ENCODE results near the gene MAP7D1.

The MAP7D1 gene

GRCh38 chr1:36128126-36128904 is 27.6 kb upstream of the MAP7D1 start:
- DNase-seq: no peak

GRCh38 chr1:36128905-36129206 is 27.1 kb upstream of the MAP7D1 start:
- DNase-seq: no peak

DNA sequence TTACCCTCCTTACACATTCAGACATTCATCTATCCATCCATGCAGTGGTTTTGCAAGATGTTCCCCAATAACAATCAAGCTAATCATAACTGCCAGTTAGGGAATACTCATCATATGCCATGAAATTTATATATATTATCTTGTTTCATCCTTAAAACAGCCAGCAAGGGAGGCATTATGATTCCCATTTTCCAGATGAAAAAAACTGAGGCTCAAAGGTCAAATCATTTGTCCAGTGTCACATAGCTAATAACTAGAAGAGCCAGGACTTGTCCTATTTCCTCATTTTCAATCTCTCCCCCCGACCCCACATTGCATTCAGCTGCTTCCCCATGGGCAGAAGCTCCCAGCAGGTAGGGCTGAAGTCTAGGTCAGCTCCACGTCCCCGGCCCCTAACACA is 23.9 kb upstream of the MAP7D1 start:
- no peak for DNase-seq

- DNase-seq: no peak
Observed at GRCh38 chr1:36133484-36133883, 22.5 kb upstream of the MAP7D1 start.

DNA sequence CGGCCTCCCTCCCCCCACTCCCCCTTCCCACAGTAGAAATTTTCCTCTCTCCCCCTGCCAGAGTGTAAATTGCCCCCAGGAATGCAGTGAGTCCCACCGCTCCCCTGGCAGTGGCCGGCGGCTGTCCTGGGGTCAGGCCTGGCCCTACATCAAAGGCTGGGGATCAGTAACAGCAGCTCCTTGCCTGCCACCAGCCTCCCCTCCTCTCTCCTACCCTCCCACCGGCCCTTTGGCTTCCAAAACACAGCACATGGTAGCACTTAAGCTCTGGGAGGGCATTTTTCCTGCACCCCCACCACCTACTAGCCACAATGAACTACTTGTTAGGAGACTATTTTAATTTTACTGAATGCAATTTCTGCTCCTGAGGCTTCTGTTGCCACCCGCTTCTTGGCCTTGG is 21.9 kb upstream of the MAP7D1 start:
- DNase-seq: no peak

DNA sequence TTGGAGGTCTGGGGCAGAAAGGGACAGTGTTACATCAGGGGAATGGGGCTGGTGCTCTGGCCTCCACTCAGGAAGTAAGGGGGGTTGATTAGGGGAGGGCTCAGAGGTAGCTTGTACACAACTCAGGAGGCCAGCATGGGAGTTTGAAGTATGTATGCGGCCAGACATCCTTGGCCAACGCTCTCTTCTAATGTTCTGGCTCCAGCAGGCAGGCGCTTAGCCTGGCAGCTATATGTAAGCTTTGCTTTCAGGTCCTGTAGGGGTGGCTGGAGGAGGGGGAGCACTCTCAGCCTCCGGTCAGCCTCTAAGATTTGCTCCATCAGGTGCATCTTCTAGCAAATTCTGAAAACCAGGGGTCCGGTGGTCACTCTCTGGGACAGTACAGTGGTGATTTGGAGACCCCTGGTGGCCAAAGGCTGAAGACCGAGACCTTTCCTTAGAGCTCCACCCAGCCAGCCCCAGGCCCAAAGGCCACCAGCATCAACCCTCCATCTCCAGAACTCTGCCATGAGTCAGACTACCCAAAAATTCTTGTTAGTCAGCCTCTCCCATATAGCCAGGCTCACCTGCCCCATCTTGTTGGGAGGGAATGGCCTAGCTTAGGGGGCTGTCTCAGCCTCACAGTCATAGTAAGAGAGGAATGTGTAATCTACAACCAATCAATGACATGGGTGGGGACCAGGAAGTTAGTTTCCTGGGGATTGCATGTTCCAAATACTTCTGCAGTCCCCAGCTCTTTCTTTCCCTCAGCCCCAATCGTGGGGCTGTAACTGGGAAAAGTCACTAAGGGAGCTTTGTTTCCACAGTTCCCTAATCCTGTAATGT is 21.2 kb upstream of the MAP7D1 start:
- DNase-seq: peak; percentile 27

GRCh38 chr1:36135330-36135667 is 20.7 kb upstream of the MAP7D1 start:
- no peak for DNase-seq

GRCh38 chr1:36135796-36136195 is 20.2 kb upstream of the MAP7D1 start:
- no peak for DNase-seq

GRCh38 chr1:36136535-36136934 is 19.4 kb upstream of the MAP7D1 start:
- DNase-seq: no peak

- DNase-seq: no peak
Observed at GRCh38 chr1:36137226-36137625, 18.7 kb upstream of the MAP7D1 start.

GRCh38 chr1:36137776-36138175 is 18.2 kb upstream of the MAP7D1 start:
- no peak for DNase-seq

DNA sequence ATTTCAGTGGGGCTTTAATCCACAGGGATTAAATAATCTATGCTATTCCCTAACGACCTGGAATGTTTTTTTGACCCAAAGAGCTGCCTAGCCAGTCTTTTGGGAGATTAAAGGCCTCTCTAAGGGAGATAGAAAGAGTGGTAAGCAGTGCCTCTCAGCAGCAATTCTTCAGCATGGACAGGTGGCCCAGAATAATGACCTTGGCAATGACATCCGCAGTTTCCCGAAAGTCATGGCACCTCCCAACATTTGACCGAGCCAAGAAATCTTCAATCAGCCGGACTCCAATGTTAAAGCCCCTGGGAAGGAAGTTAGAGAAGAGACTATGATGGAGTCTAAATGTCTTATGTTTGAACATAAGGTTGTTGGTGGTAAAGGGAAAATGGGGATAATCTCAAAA is 16.4 kb upstream of the MAP7D1 start:
- no peak for DNase-seq

DNA sequence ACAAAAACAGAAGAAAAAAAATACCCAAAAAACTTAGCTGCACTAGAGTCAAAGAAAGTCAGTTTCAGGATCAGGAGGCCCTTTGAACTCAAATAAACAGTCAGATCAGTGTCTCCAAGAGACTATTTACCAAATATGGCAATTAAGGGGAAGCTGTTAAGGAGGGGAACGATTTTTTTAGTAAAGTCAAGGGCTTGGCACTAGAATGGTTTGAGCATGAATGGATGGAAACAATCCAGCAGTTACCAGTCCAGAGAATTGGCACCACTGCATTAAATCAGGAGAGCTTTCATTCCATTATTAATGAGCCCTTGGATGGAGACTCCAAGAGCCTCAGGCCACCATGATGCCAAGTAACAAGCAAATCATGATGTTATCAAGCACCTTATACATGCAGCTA is 13.8 kb upstream of the MAP7D1 start:
- DNase-seq: no peak

DNA sequence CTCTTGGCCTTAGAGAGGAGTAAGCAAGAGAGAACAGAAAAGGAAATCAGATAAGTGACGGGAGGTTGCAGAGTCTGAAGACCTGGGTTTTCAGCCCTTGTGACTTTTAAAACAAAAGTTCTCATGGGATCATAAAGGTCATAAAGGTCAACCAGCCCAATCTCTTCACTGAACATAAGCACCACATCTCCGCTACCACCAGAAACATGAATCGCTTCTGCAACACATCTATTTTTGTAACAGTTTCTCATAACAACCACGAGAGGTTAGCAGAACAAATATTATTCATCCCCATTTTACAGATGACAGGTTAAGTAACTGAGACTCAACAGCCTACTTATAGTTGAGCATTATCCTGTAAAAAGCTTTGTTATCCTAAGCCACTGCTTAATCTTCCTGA is 12.5 kb upstream of the MAP7D1 start:
- no peak for DNase-seq

DNA sequence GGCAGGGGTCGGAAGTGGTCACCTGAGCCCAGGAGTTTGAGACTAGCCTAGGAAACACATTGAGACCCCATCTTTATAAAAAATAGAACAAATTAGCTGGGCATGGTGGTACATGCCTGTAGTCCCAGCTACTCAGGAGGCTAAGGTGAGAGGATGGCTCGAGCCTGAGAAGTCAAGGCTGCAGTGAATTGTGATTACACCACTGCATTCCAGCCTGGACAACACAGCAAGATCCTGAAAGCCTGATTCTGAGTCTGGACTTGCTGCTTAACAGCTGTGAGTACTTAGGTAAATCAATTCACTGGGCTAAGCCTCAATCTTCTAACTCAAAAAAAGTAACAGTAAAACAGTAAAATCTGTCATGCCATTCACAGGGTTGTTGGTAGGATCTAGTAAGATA is 11.5 kb upstream of the MAP7D1 start:
- no peak for DNase-seq

- DNase-seq: no peak
Observed at GRCh38 chr1:36148821-36149236, 7.1 kb upstream of the MAP7D1 start.

DNA sequence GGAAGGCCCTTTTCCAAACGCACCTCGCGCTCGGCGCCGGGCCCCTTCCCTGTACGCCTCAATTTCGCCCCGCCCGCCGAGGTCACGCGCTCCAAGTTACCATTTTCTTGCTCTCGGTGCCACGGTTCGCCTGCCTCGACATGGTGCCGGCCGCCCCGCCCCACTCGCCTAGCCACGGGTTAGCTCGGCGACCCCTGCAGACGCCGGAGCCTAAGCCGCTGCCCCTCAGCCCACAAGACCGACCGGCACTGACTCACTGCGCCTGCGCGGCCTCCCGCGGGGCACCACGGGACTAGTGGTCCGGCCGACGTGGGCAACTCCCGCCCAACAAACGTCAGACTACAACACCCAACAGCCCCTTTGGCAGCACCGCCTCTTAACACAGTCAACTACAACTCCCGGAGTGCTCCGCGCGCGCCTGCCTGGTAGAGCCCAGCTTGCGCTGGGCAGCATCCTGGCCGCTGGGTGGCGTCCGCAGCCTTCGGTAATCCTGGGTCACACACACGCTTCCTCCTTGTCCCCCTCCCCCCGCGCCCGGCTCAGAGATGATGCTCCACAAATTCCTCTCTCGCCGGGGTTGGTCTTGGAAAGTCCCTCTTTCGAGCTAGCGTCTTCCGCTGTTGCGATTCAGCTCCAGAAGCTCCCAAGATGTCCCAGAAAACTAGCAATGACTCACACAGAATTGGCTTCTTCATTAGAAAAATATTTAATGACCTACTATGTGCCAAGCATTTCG is 6.6 kb upstream of the MAP7D1 start, which contains the start of gene TRAPPC3:
TRAPPC3 (minus strand) TSS at position 250 of the 736 bp plus-strand sequence; CDS start at position 142, 108 bp downstream.
- peak; percentile 100 for DNase-seq

DNA sequence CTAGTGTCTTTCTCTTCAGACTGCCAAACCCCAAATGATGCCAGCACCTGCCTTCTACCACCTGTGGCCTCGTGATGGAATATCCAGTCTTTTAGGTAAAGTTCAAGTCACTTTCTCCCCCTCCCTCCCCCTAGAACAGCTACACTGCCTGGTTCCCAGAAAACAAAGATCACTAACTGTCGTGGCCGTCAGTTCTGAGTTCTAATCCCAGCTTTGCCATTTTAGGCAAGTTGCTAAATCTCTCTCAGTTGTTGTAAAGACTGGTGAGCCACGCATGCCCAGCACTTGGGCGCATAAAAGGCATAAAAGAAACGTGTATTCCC is 6.0 kb upstream of the MAP7D1 start:
- no peak for DNase-seq

DNA sequence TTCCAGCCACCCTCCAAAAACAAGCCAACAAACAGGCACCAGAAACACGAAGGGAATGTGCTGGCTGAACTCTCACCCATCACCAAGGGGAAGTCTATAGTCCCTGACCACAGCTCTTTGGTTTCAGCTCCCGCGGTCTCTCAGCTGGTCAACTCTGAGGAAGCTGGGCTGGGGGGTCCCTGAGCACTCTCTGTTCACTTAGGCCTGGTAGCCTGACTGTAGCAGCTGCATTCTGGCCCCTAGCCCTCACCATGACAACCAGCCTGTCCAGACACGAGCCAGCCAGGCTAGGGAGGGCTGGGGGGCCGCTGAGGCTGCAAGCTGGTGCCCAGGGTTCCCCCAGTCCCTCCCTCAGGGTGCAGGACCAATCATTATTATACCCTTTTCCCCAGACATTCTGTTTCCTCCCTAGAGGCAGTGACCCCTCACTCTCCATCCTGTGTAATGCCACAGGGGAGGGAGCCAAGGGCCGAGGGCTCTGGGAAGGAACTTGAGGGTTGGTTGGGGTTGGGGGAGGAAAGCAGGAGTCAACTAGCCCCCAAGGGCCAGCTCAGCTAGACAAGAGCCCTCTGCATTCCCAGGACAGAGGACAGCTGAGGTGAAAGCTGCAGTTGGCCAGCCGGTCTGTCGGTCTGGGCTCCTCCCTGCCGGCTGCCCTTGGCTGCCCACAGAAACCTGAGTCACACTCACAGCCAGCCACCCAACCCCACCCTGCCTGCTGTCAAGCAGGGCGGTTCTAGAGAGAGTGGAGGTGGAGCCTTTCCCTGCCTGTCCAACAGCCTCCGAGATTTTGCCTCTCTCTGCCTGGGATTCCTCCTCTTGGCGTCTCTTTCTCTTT is 5.4 kb upstream of the MAP7D1 start:
- DNase-seq: peak; percentile 83

- DNase-seq: no peak
Observed at GRCh38 chr1:36151134-36151844, 4.7 kb upstream of the MAP7D1 start.

DNA sequence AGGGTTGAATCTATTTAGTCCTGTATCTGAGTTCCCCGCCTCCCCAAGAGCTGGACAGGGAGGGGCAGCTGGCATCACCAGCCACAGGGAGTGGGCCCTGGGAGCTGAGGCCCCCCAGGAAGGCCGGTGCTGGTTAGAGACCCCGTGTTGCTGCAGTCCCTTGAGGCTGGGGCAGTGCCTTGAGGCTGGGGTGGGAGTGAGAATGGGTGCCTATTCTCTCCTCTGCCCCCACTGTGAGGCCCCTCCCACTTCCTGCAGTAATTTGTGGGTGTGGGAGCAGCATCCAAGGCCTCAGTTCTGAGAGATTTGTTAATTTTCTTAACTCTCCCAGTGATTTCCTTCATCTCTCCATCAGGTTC is 4.1 kb upstream of the MAP7D1 start:
- peak; percentile 57 for DNase-seq

DNA sequence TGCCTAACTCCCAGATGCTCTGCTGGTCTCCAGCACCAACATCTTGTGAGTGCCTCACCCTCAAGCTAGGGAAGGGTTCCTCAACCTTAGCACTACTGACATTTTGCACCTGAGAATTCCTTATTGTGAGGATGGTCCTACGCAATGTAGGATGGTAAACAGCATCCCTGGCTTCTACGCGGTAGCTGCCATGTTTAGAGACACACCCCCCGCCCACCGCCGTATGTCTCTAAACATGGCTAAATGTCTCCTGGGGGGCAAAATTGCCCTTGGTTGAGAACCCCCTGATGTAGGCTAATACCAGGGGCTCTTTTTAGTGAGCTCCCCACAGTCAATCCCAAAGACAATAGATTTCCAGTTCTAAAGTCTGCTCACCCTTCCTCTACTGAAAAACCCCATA is 2.5 kb upstream of the MAP7D1 start:
- DNase-seq: no peak

DNA sequence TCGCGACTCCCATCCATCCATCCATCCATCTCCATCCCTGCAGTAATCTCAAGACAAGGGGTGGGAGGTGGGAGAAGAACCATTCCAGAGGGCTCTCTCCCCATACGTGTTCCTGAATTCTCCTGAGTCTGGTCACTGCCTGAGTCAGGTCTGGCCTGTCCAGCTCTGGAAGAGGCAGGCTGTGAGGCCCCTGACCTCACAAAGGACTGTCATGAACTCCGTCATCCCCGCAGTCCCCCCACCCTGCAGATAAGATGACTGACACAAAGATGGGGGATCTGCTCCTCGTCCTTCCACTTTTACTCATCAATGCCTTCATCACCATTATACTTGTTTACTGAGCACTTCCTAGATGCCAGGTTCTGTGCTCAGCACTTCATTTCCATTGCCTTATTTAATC is 1.6 kb upstream of the MAP7D1 start:
- no peak for DNase-seq

Measured in CD4-positive, alpha-beta T cell treated with Interferon gamma for 1 hour (primary cell).